ENCODE results near the gene PRKACA. TPM values are rescaled to one million over a fixed set of nuclear protein-coding genes. Genes with fewer than 3 reads are reported as not detected.
A peak's percentile ranks its signal among the peaks of the same experiment; 100 is the strongest.
"Not testable (repeated sequence)": the region's sequence is repeated elsewhere in the genome, so short reads cannot be mapped to it uniquely, and the experiment has no call there.

Gene PRKACA
- total RNA-seq, 1 experiment from 2014 or later = 93.7 TPM

- DNase-seq (ENCODE audit: low read depth) = peak; percentile 49
Observed at GRCh38 chr19:14147797-14148605, 30.4 kb upstream of the PRKACA start.

- DNase-seq (ENCODE audit: low read depth) = peak; percentile 24
Observed at GRCh38 chr19:14146789-14147216, 29.2 kb upstream of the PRKACA start.

- DNase-seq (ENCODE audit: low read depth) = not testable (repeated sequence)
Observed at GRCh38 chr19:14146169-14146568, 28.6 kb upstream of the PRKACA start.

GRCh38 chr19:14145381-14145780 is 27.8 kb upstream of the PRKACA start:
- no peak for DNase-seq (ENCODE audit: low read depth)

GRCh38 chr19:14142262-14143190 is 25.0 kb upstream of the PRKACA start:
- no peak for DNase-seq (ENCODE audit: low read depth)

GRCh38 chr19:14141041-14141440 is 23.5 kb upstream of the PRKACA start:
- no peak for DNase-seq (ENCODE audit: low read depth)

GRCh38 chr19:14139944-14140343 is 22.4 kb upstream of the PRKACA start:
- no peak for DNase-seq (ENCODE audit: low read depth)

GRCh38 chr19:14138576-14139265 is 21.2 kb upstream of the PRKACA start:
- DNase-seq (ENCODE audit: low read depth) = peak; percentile 59

GRCh38 chr19:14136509-14137281 is 19.1 kb upstream of the PRKACA start, which contains the start of gene ASF1B:
TSS of gene ASF1B (minus strand) at chr19:14136589. CDS start at chr19:14136456, 133 bp downstream.
- peak; percentile 100 for DNase-seq (ENCODE audit: low read depth)

- no peak for DNase-seq (ENCODE audit: low read depth)
Observed at GRCh38 chr19:14135985-14136508, 18.5 kb upstream of the PRKACA start.

- no peak for DNase-seq (ENCODE audit: low read depth)
Observed at GRCh38 chr19:14135355-14135754, 17.8 kb upstream of the PRKACA start.

- no peak for DNase-seq (ENCODE audit: low read depth)
Observed at GRCh38 chr19:14127929-14128509, 10.5 kb upstream of the PRKACA start.

GRCh38 chr19:14127176-14127575 is 9.6 kb upstream of the PRKACA start:
- DNase-seq (ENCODE audit: low read depth) = no peak

- DNase-seq (ENCODE audit: low read depth) = no peak
Observed at GRCh38 chr19:14122924-14123323, 5.4 kb upstream of the PRKACA start.

GRCh38 chr19:14120497-14120780 is 2.9 kb upstream of the PRKACA start:
- DNase-seq (ENCODE audit: low read depth) = no peak

- DNase-seq (ENCODE audit: low read depth) = no peak
Observed at GRCh38 chr19:14119644-14120496, 2.3 kb upstream of the PRKACA start.

GRCh38 chr19:14119146-14119545 is 1.6 kb upstream of the PRKACA start:
- no peak for DNase-seq (ENCODE audit: low read depth)

GRCh38 chr19:14118165-14119051 is 846 bp upstream of the PRKACA start:
- peak; percentile 40 for DNase-seq (ENCODE audit: low read depth)
